Endothelial cell of umbilical vein (primary cell): ENCODE results near the gene CCNY.

Source experiments
- EZH2 ChIP-seq: IDR thresholded peaks from 2 replicates; pipeline ENCODE4 v1.6.1; 2012; ENCODE audit warnings: borderline replicate concordance, low read depth, mild to moderate bottlenecking, moderate library complexity, low read length, inconsistent platforms; ENCODE audit not compliant: severe bottlenecking
- GATA2 ChIP-seq: IDR thresholded peaks from 2 replicates; pipeline ENCODE4 v1.7.0; 2011; ENCODE audit warnings: low read depth, mild to moderate bottlenecking, moderate library complexity, mixed read lengths, low read length; ENCODE audit not compliant: insufficient read length, insufficient read depth
- JUN ChIP-seq: IDR thresholded peaks from 2 replicates; pipeline ENCODE4 v1.6.1; 2011; ENCODE audit warnings: borderline replicate concordance, low read depth; ENCODE audit not compliant: insufficient read length, insufficient read depth
- POLR2A ChIP-seq: IDR thresholded peaks from 2 replicates; pipeline ENCODE4 v1.6.1; 2012; ENCODE audit warnings: low read depth, mild to moderate bottlenecking, control low read depth, low read length
- TF ChIP-seq, protein P1 (sequence below), 2 donors: IDR thresholded peaks; 1 replicate in 1 of 2; 2 replicates in 1 of 2; pipeline ENCODE4 v1.5.1; 2011; ENCODE audit warnings: low read length in 2 of 2, mild to moderate bottlenecking in 2 of 2, moderate library complexity in 2 of 2, control low read depth in 1 of 2, inconsistent platforms in 1 of 2, low read depth in 1 of 2; ENCODE audit not compliant: insufficient read depth in 1 of 2; ENCODE audit errors: extremely low read depth in 1 of 2

DNA sequence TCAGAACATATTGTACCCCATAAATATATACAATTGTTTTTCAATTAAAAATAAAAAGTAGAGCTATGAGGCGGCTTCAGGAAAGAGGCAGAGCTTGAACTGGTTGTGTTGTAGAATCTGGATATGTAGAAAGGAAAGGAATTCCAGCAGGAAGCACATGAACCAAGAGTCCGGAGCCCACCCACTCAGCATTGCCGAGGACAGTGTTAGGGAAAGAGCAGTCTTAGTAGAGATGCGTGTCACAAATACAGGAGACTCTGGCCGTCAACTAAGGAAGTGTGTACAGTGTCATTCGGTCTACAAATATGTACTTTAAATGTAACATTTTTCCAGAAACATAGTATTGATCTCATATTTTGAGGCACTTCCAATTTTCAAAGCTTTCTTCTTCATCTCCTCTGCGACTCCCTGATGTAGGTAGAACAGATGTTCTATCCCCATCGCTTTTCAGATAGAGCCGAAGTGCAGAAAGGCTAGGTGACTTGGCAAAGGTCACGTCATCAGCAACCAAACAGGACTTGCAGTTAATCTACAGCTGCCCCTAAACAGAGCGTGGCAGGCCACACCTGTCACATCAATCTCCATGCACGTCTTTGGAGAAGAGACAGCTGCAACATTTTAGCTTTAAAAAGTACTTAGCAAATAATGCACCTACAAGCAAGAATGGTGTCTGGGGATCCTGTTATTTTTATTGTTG is 243.6 kb downstream of the CCNY start:
- no peak for TF ChIP-seq EZH2
- TF ChIP-seq, protein P1, sequence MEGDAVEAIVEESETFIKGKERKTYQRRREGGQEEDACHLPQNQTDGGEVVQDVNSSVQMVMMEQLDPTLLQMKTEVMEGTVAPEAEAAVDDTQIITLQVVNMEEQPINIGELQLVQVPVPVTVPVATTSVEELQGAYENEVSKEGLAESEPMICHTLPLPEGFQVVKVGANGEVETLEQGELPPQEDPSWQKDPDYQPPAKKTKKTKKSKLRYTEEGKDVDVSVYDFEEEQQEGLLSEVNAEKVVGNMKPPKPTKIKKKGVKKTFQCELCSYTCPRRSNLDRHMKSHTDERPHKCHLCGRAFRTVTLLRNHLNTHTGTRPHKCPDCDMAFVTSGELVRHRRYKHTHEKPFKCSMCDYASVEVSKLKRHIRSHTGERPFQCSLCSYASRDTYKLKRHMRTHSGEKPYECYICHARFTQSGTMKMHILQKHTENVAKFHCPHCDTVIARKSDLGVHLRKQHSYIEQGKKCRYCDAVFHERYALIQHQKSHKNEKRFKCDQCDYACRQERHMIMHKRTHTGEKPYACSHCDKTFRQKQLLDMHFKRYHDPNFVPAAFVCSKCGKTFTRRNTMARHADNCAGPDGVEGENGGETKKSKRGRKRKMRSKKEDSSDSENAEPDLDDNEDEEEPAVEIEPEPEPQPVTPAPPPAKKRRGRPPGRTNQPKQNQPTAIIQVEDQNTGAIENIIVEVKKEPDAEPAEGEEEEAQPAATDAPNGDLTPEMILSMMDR (IDR thresholded peaks at IDR 0.05; ENCODE audit: extremely low read depth in 1 of 2, insufficient read depth in 1 of 2, low read depth in 1 of 2, low read length in 2 of 2) = no peak
- TF ChIP-seq JUN = no peak
- no peak for TF ChIP-seq POLR2A
- no peak for TF ChIP-seq GATA2
